Fibroblast of skin of abdomen (primary cell): Measurements from ENCODE around the gene SYAP1.
"Not testable (repeated sequence)": the region's sequence is repeated elsewhere in the genome, so short reads cannot be mapped to it uniquely, and the experiment has no call there.

Source experiments
- DNase-seq: peaks from one replicate; pipeline ENCODE4 v3.0.0-alpha.2; 2013

Gene SYAP1

GRCh38 chrX:16779815-16780214 lies 60.4 kb downstream of the SYAP1 start:
- not testable (repeated sequence) for DNase-seq

GRCh38 chrX:16783452-16783851 lies 64.0 kb downstream of the SYAP1 start:
- DNase-seq: no peak

- DNase-seq: not testable (repeated sequence)
These were observed 65.0 kb downstream of the SYAP1 start for GRCh38 chrX:16784440-16784839.

GRCh38 chrX:16785247-16786138 lies 66.1 kb downstream of the SYAP1 start:
- DNase-seq: no peak

- peak; percentile 98 for DNase-seq
These were observed 66.9 kb downstream of the SYAP1 start, which contains the start of gene TXLNG for GRCh38 chrX:16786139-16786790. TXLNG (plus strand) TSS chrX:16786466; CDS start chrX:16786488, 22 bp downstream.

GRCh38 chrX:16786791-16787735 lies 67.7 kb downstream of the SYAP1 start:
- DNase-seq: no peak

- DNase-seq: no peak
These were observed 69.1 kb downstream of the SYAP1 start for GRCh38 chrX:16788477-16788876.

GRCh38 chrX:16796298-16796697 lies 76.9 kb downstream of the SYAP1 start:
- no peak for DNase-seq

- peak; percentile 16 for DNase-seq
These were observed 77.9 kb downstream of the SYAP1 start for GRCh38 chrX:16797358-16797757.

- DNase-seq: peak; percentile 56
These were observed 78.4 kb downstream of the SYAP1 start for GRCh38 chrX:16797841-16798240.

GRCh38 chrX:16804923-16805464 lies 85.6 kb downstream of the SYAP1 start:
- DNase-seq: no peak

GRCh38 chrX:16807548-16807947 lies 88.1 kb downstream of the SYAP1 start:
- DNase-seq: no peak

- peak; percentile 12 for DNase-seq
These were observed 88.6 kb downstream of the SYAP1 start for GRCh38 chrX:16807976-16808542.

GRCh38 chrX:16814597-16814996 lies 95.2 kb downstream of the SYAP1 start:
- DNase-seq: no peak
